ENCODE results near the gene UPF3B. TPM values are rescaled to one million over a fixed set of nuclear protein-coding genes. Genes with fewer than 3 reads are reported as not detected.

Gene UPF3B
- total and polyA plus RNA-seq, 10 of the 15 experiments (the other 5 are each of a cell fraction or from before 2014, with no cell fraction given) = 5.7 to 35.3 (median 22.1) TPM

DNA sequence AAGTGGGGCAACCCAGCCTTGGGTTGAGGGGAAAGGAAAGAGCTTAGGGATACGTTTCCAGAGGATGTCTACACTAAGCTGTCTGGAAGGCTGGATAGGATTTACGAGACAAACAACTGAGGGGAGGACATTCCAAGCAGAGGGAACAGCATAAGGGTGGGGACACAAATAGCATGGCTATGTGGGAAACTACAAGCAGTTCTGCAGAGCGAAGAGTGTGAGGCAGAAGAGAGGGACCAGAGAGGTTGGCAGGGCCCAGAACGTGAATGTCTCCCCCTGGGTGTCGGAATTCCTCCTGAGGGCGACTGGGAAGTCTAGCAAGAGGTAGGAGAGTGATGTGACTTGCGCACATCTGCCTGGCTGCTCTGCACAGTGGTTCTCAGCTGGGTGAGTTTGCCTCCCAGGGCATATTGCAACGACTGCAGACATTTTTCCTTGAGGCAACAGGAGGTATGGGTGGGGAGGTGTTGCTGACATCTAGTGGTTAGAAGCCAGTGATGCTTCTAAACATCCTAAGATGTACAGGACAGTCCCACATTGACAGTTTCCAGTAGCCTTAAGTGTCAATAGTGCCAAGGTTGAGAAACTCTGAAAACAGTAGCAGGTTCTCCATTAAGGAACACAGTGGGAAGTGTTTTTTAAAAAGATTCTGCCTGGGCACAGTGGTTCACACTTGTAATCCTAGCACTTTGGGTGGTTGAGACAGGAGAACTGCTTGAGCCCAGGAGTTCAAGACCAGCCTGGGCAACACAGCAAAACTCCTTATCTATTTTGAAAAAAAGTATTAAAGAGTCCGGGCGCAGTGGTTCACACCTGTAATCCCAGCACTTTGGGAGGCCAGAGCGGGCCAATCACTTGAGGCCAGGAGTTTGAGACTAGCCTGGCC is 28.0 kb upstream of the UPF3B start (continued):
- TF ChIP-seq, protein P1, sequence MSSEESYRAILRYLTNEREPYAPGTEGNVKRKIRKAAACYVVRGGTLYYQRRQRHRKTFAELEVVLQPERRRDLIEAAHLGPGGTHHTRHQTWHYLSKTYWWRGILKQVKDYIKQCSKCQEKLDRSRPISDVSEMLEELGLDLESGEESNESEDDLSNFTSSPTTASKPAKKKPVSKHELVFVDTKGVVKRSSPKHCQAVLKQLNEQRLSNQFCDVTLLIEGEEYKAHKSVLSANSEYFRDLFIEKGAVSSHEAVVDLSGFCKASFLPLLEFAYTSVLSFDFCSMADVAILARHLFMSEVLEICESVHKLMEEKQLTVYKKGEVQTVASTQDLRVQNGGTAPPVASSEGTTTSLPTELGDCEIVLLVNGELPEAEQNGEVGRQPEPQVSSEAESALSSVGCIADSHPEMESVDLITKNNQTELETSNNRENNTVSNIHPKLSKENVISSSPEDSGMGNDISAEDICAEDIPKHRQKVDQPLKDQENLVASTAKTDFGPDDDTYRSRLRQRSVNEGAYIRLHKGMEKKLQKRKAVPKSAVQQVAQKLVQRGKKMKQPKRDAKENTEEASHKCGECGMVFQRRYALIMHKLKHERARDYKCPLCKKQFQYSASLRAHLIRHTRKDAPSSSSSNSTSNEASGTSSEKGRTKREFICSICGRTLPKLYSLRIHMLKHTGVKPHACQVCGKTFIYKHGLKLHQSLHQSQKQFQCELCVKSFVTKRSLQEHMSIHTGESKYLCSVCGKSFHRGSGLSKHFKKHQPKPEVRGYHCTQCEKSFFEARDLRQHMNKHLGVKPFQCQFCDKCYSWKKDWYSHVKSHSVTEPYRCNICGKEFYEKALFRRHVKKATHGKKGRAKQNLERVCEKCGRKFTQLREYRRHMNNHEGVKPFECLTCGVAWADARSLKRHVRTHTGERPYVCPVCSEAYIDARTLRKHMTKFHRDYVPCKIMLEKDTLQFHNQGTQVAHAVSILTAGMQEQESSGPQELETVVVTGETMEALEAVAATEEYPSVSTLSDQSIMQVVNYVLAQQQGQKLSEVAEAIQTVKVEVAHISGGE (CRISPR knock-in tag; IDR thresholded peaks at IDR 0.05) = no peak
- TF ChIP-seq, protein P2, sequence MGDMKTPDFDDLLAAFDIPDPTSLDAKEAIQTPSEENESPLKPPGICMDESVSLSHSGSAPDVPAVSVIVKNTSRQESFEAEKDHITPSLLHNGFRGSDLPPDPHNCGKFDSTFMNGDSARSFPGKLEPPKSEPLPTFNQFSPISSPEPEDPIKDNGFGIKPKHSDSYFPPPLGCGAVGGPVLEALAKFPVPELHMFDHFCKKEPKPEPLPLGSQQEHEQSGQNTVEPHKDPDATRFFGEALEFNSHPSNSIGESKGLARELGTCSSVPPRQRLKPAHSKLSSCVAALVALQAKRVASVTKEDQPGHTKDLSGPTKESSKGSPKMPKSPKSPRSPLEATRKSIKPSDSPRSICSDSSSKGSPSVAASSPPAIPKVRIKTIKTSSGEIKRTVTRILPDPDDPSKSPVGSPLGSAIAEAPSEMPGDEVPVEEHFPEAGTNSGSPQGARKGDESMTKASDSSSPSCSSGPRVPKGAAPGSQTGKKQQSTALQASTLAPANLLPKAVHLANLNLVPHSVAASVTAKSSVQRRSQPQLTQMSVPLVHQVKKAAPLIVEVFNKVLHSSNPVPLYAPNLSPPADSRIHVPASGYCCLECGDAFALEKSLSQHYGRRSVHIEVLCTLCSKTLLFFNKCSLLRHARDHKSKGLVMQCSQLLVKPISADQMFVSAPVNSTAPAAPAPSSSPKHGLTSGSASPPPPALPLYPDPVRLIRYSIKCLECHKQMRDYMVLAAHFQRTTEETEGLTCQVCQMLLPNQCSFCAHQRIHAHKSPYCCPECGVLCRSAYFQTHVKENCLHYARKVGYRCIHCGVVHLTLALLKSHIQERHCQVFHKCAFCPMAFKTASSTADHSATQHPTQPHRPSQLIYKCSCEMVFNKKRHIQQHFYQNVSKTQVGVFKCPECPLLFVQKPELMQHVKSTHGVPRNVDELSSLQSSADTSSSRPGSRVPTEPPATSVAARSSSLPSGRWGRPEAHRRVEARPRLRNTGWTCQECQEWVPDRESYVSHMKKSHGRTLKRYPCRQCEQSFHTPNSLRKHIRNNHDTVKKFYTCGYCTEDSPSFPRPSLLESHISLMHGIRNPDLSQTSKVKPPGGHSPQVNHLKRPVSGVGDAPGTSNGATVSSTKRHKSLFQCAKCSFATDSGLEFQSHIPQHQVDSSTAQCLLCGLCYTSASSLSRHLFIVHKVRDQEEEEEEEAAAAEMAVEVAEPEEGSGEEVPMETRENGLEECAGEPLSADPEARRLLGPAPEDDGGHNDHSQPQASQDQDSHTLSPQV (IDR thresholded peaks at IDR 0.05) = no peak
- TF ChIP-seq CBX5 (IDR thresholded peaks at IDR 0.05; ENCODE audit: low read depth) = no peak
